Activated CD4-positive, CD25-positive, alpha-beta regulatory T cell (primary cell): Measurements from ENCODE around the gene OR4F3.
"Not testable (repeated sequence)": the region's sequence is repeated elsewhere in the genome, so short reads cannot be mapped to it uniquely, and the experiment has no call there.

ENCODE experiments used
- DNase-seq, 4 experiments: peaks; one replicate each; lab custom pipeline; 2025; lab: John Stamatoyannopoulos, UW

Gene OR4F3

GRCh38 chr5:181366968-181367367 lies at the start of gene OR4F3:
Gene OR4F3, plus strand, starts transcription at chr5:181367268.
- DNase-seq: not testable (repeated sequence)
